Measurements from ENCODE around the gene CACNA2D3.

CACNA2D3 gene

DNA sequence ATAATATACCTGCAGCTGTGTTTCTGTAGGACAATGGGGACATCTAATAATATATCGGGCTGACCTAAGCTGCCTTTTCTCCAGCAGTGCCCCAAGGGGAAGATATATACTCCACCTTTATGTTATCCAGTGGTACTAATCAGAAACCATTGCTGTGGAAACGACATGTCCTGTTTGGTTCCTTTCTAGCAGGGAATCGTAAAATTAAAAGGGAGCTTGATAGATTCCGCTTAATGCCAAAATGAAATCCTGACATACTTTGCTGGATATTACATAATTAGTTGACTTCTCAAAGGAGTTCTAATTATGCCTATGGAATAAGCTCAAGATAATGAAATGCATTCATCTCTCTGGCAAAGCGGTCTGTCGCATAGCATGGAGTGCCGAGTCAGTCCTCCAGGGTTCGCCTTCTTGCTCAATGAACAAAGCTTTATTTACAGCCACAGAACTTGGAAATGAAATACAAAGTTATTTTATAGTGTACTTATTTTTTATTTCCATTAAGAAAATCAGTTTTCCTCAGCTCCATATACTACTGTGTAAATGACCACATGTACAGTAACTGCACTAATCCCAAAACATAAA lies 542.8 kb downstream of the CACNA2D3 start:
- H3K27ac ChIP-seq: no peak overlapping the region
- TF ChIP-seq, protein P1, sequence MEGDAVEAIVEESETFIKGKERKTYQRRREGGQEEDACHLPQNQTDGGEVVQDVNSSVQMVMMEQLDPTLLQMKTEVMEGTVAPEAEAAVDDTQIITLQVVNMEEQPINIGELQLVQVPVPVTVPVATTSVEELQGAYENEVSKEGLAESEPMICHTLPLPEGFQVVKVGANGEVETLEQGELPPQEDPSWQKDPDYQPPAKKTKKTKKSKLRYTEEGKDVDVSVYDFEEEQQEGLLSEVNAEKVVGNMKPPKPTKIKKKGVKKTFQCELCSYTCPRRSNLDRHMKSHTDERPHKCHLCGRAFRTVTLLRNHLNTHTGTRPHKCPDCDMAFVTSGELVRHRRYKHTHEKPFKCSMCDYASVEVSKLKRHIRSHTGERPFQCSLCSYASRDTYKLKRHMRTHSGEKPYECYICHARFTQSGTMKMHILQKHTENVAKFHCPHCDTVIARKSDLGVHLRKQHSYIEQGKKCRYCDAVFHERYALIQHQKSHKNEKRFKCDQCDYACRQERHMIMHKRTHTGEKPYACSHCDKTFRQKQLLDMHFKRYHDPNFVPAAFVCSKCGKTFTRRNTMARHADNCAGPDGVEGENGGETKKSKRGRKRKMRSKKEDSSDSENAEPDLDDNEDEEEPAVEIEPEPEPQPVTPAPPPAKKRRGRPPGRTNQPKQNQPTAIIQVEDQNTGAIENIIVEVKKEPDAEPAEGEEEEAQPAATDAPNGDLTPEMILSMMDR (IDR thresholded peaks at IDR 0.05): no peak
- no peak for TF ChIP-seq ZFX (IDR thresholded peaks at IDR 0.05; ENCODE audit: borderline replicate concordance)

DNA sequence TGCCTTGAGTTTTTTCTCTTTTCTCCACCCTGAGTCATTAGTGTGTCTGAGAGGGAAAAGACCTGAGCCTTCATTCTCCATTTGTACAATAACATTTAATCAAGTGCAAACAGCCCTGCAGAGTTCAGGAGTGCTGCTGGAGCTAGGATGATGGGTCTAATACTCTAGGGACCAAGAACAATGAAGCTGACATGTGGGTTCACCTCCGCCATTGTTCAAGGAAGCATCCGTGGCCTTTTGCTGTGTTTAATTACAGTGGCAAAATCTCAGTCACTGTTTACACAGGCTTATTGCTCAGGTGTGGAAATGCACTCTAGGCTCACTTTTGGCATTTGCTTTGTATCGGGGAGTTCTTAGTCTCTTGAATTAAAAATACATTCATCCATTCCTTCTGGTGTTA lies 545.9 kb downstream of the CACNA2D3 start:
- TF ChIP-seq, protein P1 (IDR thresholded peaks at IDR 0.05): no peak
- no peak for TF ChIP-seq ZFX (IDR thresholded peaks at IDR 0.05; ENCODE audit: borderline replicate concordance)
- H3K27ac ChIP-seq: no peak overlapping the region

DNA sequence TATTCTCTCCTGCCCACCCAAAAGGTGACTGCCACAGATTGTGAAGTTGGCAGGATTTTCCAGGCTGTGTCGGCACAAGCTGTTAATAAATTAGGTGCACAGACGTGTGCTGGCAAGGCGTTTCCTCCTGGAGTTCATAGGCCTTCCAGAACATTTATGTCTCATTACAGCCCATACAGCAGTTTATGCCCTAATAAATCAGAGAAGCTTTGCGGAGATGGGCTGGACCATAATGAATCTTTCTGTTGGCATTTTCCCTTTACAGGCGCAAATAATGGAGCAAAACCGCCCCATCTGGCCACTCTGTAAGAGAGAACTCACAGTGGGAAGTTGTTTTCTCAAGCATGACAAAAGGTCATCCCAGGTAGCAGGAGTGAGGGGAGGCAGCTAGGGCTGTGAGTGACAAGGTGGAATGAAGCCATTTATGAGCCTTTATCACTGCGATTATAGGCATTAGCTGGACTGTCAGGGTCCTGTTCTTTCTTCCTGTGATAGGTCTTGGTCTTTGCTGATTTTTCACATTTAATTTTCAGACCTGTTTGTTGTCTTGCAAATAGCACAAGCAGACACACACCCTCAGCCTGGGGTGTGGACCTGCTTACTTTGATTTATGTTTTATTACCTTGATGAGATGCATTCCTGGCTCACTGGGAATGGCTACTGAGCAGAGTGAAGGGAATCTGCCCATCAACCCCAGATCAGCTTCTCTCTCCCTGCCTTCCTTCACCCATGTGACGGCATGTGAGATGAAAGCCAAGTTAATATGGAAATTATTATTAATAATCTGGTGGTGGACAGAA lies 548.0 kb downstream of the CACNA2D3 start:
- TF ChIP-seq ZFX (IDR thresholded peaks at IDR 0.05; ENCODE audit: borderline replicate concordance): no peak
- TF ChIP-seq, protein P1 (IDR thresholded peaks at IDR 0.05): no peak
- no peak overlapping the region for H3K27ac ChIP-seq

GRCh38 chr3:54671511-54671910 lies 549.2 kb downstream of the CACNA2D3 start:
- TF ChIP-seq ZFX (IDR thresholded peaks at IDR 0.05; ENCODE audit: borderline replicate concordance): no peak
- TF ChIP-seq, protein P1 (IDR thresholded peaks at IDR 0.05): no peak
- no peak overlapping the region for H3K27ac ChIP-seq

- H3K27ac ChIP-seq: no peak overlapping the region
- TF ChIP-seq ZFX (IDR thresholded peaks at IDR 0.05; ENCODE audit: borderline replicate concordance): no peak
- TF ChIP-seq, protein P1 (IDR thresholded peaks at IDR 0.05): no peak
Measured at GRCh38 chr3:54676087-54676486, 553.7 kb downstream of the CACNA2D3 start.

- no peak overlapping the region for H3K27ac ChIP-seq
- TF ChIP-seq ZFX (IDR thresholded peaks at IDR 0.05; ENCODE audit: borderline replicate concordance): no peak
- TF ChIP-seq, protein P1 (IDR thresholded peaks at IDR 0.05): no peak
Measured at GRCh38 chr3:54681706-54682105, 559.4 kb downstream of the CACNA2D3 start.

GRCh38 chr3:54685213-54685612 lies 562.9 kb downstream of the CACNA2D3 start:
- H3K27ac ChIP-seq: no peak overlapping the region
- TF ChIP-seq ZFX (IDR thresholded peaks at IDR 0.05; ENCODE audit: borderline replicate concordance): no peak
- TF ChIP-seq, protein P1 (IDR thresholded peaks at IDR 0.05): no peak
